H54 (cell line): ENCODE measurements around the gene HOMEZ.
A peak's percentile ranks its signal among the peaks of the same experiment; 100 is the strongest.

ENCODE experiments used
- DNase-seq: peaks from one replicate; pipeline ENCODE4 v3.0.0; 2011; ENCODE audit warnings: low spot score, mixed read lengths; ENCODE audit not compliant: insufficient read length
- FAIRE-seq: peaks from 3 replicates; lab custom pipeline; 2011; peaks lifted over from hg19 to GRCh38; lab: Jason Lieb, UNC
- POLR2A ChIP-seq: IDR thresholded peaks from 2 replicates; pipeline ENCODE4 v1.6.1; 2011; ENCODE audit warnings: low read depth, mild to moderate bottlenecking, low read length

Gene HOMEZ

DNA sequence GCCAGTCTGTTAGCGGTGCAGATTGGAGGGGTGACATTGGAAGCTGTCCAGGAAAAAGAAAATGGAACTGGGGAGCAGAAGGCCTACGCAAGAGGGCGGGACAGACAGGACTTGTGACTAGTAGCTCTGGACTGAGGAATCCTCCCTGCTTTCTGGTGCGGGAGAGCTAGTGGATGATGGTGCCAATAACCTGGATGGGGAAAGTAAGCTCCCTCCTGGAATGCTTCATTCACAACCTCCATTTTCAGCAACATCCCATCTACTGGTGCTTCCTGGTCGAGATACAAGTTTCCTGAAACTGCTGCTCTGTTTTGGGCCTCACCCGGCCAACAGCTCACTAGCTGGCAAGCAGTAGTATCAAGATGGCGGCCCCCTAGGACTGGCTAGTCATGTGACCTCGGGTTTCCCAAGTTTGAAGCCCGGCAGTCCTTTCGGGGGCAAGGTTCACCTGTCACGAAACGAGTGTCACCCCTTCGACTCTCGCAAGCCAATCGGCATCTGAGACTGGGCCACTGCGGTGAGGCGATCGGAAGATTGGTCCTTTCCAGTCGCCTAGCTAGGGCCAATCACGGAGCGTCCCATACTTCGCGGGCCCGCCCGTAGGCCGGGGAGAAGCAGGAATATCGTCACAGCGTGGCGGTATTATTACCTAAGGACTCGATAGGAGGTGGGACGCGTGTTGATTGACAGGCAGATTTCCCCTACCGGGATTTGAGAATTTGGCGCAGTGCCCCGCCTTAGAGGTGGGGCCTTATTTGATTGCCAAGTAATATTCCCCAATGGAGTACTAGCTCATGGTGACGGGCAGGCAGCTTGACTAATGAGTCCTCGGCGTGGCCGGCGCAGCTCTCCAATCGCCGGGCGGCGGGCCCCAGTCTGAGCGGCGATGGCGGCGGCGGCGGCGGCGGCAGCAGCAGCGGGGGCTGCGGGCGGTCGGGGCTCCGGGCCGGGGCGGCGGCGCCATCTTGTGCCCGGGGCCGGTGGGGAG is 34.9 kb upstream of the HOMEZ start, which contains the start of gene PABPN1:
Gene PABPN1, plus strand, starts transcription at position 874 of the 988 bp plus-strand sequence. Its CDS starts 13 bp downstream, at position 887.
- DNase-seq: peak; percentile 82
- FAIRE-seq: peak; percentile 97
- TF ChIP-seq POLR2A: no peak

DNA sequence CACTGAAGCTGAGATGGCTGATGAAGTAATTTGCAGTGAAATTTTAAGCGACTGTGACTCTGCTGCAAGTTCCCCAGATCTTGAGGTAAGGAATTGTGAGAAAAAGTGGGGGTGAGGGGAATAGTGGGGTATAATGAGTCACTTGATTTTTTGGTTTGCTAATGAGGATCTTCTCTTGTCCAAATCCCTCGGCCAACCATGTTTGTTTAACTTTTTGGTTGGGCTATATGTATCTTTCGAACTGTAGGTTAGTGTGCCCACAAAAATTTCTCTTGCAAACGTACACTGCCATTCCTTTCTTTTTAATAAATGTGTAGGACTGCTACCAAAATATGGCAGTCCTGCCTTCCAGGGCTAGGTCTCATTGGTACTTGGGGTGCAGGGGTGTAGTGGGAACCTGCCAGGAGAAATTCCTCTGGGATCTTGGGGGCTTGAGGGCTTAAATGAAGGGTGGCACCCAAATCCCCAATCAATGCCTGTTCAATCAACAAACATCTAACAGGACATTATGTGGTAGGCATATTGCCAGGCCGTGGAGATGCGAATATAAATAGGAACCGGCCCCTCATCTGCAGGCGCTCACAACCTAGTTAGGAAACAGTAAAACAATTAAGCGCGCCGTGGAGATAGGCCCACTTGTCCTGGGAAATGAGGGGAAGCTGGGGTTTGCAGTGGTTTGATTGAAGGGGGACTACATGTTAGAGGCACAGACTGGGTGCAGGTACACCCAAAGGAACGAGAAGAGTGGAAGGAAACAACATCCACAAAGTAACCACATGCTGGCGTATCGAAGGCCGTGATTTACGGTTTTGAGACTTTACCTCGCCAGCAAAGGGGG is 34.0 kb upstream of the HOMEZ start:
- no peak for FAIRE-seq
- DNase-seq: no peak
- TF ChIP-seq POLR2A: no peak

DNA sequence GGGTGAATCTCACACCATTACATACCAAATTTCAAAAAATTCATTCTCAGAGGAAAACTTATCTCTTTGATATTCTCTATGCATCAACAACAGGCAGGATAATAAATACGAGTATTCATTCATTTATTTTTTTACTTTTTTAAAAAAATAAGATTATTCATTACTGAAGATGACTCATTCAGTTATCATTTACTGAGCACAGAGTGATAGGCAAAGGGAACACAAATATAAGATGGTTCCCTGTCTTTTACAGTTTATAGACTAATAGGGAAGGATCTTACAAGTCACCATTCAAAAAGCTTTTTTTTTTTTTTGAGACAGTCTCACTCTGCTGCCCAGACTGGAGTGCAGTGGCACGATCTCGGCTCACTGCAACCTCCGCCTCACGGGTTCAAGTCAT is 30.4 kb upstream of the HOMEZ start:
- DNase-seq (no peak), FAIRE-seq (no peak)
- TF ChIP-seq POLR2A: no peak

- DNase-seq (no peak), FAIRE-seq (no peak)
- no peak for TF ChIP-seq POLR2A
These were observed 24.6 kb upstream of the HOMEZ start for GRCh38 chr14:23310546-23310945.

DNA sequence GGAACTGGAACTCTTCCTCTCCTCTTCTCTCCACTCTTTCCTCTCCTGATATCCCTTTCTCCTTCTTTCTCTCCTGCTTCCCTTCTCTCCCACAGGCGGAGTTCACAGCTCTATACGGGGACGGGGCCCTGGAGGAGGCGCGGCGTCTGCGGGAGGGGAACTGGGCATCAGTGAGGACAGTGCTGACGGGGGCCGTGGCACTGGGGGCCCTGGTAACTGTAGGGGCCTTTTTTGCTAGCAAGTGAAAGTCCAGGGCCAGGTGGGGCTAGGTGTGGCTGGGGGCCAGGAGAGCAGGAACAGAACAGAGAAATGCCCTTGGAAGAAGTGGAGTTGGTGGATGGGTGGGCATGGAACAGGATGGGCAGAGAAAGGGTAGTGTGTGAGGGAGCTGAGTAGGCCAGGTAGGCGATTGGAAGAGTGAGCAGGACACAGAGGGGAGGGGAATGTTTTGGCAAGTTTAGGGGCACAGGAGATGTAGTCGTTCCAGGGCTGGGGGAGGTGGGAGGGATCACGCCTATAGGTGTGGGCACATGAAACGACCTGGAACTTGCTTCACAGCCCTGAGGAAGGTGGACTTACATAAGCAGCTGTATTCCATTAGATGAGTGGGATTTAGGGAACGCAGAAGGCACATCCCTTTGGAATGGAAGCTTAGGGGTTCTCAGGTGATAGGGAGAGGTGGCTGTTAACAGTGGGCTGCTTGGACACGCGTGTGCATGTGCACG is 23.0 kb upstream of the HOMEZ start:
- TF ChIP-seq POLR2A: no peak
- FAIRE-seq (no peak), DNase-seq (no peak)

GRCh38 chr14:23307687-23308644 is 22.0 kb upstream of the HOMEZ start:
- no peak for TF ChIP-seq POLR2A
- FAIRE-seq: no peak
- DNase-seq: no peak

DNA sequence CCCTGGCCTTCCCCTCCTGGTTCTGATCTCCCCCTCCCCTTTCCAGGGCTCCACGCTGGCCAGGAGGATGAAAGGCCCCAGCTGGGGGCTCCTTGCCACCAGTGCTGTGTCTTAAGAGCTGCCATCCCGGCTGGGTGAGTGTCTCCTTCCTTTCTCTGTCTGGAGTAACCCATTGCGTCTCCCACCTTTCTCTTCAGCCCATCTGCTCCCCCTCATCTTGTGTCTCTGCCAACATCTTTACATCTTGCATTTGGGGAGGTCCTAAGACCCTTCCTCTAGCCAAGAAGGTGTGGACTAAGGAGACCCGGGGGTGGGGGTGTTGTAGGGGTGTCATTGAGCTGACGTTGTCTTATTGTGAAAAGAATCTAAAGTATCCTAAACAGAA is 21.2 kb upstream of the HOMEZ start:
- TF ChIP-seq POLR2A: no peak
- DNase-seq (no peak), FAIRE-seq (no peak)

DNA sequence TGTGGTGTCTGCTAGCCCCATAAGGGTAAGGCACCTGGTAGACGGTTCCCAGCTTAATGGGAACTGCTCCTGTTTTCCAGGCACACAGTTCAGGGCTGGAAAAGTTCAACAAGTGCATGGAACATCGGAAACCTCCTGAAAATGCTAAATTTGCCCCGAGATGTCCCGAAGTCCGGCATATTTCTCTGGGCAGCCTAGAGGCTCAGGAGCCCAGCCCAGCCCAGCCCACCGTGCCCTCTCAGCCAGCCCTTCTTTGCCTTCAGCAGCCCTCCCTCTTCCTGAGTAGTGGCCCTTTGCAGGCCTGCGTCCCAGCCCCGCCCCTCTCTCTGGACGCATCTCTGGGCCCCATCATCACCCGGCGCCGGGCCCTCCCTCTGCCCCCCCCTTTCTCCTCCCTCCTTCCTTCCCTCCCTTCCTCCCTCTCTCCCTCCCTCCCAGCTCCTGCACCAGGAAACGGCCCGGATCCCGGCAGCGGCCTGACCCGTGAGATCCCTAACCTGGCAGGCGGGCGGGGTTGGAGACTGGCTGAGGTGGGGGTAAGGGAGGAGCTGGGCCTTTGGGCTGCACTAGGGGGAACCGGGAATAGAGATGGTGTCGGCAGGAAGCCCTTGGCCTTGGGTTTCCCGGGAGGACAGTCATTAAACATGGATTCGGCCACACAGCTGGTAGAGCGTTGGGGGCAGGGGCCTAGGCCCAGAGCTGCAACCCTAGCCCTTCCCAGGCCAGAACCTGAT is 20.6 kb upstream of the HOMEZ start, which contains the start of gene BCL2L2:
Gene BCL2L2, plus strand, starts transcription at position 422 of the 734 bp plus-strand sequence. CDS start 935 bp downstream, outside the sequence.
- peak; percentile 42 for DNase-seq
- FAIRE-seq: no peak
- TF ChIP-seq POLR2A: peak; percentile 47

DNA sequence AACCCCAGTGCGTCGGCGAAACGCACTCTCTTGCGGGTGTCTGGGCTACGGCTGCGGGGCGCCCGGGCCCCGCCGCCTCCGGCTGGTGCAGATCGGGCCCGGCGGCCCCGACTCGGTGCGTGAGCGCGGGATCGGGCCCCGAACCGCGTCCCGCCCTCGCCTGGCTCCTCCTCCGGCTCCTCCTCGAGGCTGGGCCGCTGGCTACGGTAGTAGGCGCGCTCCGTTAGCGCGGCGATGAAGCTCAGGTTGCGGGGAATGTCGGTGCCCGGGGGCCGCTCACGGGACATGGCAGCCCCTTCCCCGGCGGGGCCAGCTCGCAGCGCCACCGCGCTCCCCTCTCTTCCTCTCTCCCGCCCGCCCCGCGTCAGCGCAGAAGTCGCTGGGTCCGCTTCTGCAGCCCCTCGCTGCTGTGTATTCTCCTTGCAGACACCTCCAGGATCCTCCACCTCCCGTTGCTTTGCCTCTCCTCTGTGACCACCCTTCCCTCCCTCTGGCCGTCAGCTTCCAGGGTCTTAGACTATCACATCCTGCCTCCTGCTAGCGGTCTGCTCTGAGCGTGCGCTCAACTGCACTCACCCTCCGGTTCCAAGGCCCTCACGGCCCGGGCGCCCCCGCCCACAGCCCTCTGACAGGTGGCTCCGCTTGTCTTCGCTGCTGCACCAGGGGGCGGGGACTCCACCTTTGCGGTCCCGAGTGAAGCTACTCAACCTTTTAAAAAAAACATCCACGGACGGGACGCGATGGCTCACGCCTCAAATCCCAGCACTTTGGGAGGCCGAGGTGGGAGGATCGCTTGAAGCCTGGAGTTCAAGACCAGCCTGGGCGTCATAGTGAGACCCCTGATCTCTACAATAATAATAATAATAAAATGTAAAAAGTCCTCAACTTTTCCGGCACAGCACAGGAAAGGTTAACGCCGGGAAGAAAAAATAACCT is 16.6 kb upstream of the HOMEZ start, which contains the start of gene PPP1R3E:
Gene PPP1R3E, minus strand, starts transcription at position 570 of the 936 bp plus-strand sequence. Its CDS starts 283 bp downstream, at position 287.
- peak; percentile 30 for DNase-seq
- no peak for FAIRE-seq
- peak; percentile 17; the same call in 1 of the 2 replicates for TF ChIP-seq POLR2A

DNA sequence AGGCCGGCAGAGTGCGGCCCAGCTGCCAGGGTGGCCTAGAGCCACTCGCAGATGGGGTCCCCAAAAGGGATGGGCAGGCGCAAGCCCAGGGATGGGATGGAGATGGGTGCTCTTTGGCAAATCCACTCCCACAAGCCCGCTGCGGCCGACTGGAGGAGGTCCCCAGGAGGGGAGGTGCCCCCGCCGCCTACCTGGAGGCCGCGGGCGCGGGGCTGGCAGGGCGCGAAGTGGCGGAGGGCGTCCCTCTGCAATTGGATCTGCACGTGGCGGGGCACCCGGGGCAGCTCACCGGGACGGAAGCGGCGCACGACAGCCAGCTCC is 16.0 kb upstream of the HOMEZ start:
- peak; percentile 60 for TF ChIP-seq POLR2A
- no peak for DNase-seq
- no peak for FAIRE-seq
